Esophagus squamous epithelium (tissue), 4 donors: ENCODE results near the gene ZNF77.

Source experiments
- CTCF ChIP-seq, 6 experiments: fragments of 450-650 bp in 4 of 6; fragments of 200-600 bp in 2 of 6; sonication (generic) in 2 of 6; IDR thresholded peaks; one replicate each; pipeline ENCODE4 v1.5.1; 2016 to 2019; ENCODE audit warnings: antibody characterized with exemption in 6 of 6, mild to moderate bottlenecking in 4 of 6, moderate library complexity in 4 of 6
- POLR2A ChIP-seq, 4 donors: fragments of 450-650 bp; IDR thresholded peaks; one replicate each; pipeline ENCODE4 v1.6.1; 2017; ENCODE audit warnings: antibody characterized with exemption in 4 of 4, mild to moderate bottlenecking in 4 of 4, moderate library complexity in 3 of 4

DNA sequence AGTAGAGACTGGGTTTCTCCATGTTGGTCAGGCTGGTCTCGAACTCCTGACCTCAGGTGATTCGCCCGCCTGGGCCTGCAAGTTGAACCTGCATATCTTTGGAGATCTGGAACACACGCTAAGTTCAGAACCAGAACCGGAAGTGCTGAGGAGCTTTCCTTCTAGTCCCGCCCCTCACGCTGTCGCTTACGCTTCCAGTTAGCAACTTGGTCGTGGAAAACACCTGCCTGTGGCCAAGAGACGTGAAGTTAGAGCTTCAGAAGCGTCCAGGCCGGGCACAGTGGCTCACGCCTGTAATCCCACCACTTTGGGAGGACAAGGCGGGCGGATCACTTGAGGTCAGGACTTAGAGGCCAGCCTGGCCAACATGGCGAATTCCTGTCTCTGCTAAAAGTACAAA is 59.0 kb downstream of the ZNF77 start:
- no peak for TF ChIP-seq CTCF (IDR thresholded peaks at IDR 0.05)
- no peak for TF ChIP-seq POLR2A (IDR thresholded peaks at IDR 0.05)
